Sigmoid colon (tissue), 7 donors: ENCODE data around the gene HDDC3. TPM values are rescaled to one million over a fixed set of nuclear protein-coding genes. Genes with fewer than 3 reads are reported as not detected.

Experiments
- polyA plus RNA-seq, 3 donors: library from polyadenylated mRNA; stranded (reverse); fragments of 200-250 nt; gene quantifications; one replicate each; pipeline ENCODE4 v1.2.3, GENCODE V29; 2013
- small RNA-seq, 3 donors: library from RNA; depleted of rRNA; stranded (forward); fragments of <200 nt; gene quantifications; one replicate each; pipeline ENCODE3, GENCODE V24; 2016
- total RNA-seq, 4 donors: library from RNA; depleted of rRNA; stranded (reverse); fragments of >200 nt; gene quantifications; one replicate each; pipeline ENCODE4 v1.1.0, GENCODE V29; 2016
- donor health status: healthy with polysubstance abuse.
- donor health status: Bipolar disorder and iron deficiency.
- donor health status: healthy.

HDDC3 gene
- total and polyA plus RNA-seq, 7 donors, result 5.2 to 27.0 (median 10.7) TPM

Small RNA genes lying within 50 kb of the gene (small RNA-seq; reads per million reads assigned to genes)
- gene RF00019, result 0 reads per million in 3 donors

Other genes starting within 250 kb of the HDDC3 start
- gene BLM, start 215.2 kb downstream of the HDDC3 start, total RNA-seq, result under 1 TPM in 3 of 4 donors, not detected in 1; 0.54 to 0.99 (median 0.71) TPM
- 1 to 10 TPM in 2 of 3 donors, under 1 TPM in 1; 0.60 to 6.2 (median 3.0) TPM for gene BLM, start 215.2 kb downstream of the HDDC3 start, polyA plus RNA-seq
- 10 to 100 TPM; 21.0 to 35.0 (median 24.3) TPM for gene FURIN, start 64.0 kb downstream of the HDDC3 start, total RNA-seq
- gene FURIN, start 64.0 kb downstream of the HDDC3 start, polyA plus RNA-seq, result 10 to 100 TPM; 23.4 to 69.2 (median 30.1) TPM
- gene FES, start 48.0 kb downstream of the HDDC3 start, total RNA-seq, result 10 to 100 TPM; 28.0 to 35.5 (median 30.4) TPM
- gene FES, start 48.0 kb downstream of the HDDC3 start, polyA plus RNA-seq, result 10 to 100 TPM in 1 of 3 donors, 1 to 10 TPM in 2; 4.9 to 17.6 (median 7.2) TPM
- gene MAN2A2, start 29.2 kb downstream of the HDDC3 start, total RNA-seq, result 10 to 100 TPM; 27.2 to 57.6 (median 38.4) TPM
- gene MAN2A2, start 29.2 kb downstream of the HDDC3 start, polyA plus RNA-seq, result 10 to 100 TPM in 1 of 3 donors, 1 to 10 TPM in 2; 3.7 to 31.0 (median 4.8) TPM
- gene UNC45A, start 2.7 kb upstream of the HDDC3 start, total RNA-seq, result 10 to 100 TPM; 36.0 to 63.5 (median 60.2) TPM
- gene UNC45A, start 2.7 kb upstream of the HDDC3 start, polyA plus RNA-seq, result 10 to 100 TPM; 28.8 to 50.4 (median 31.4) TPM
- gene RCCD1, start 22.3 kb upstream of the HDDC3 start, total RNA-seq, result 1 to 10 TPM; 5.2 to 8.0 (median 6.7) TPM
- gene RCCD1, start 22.3 kb upstream of the HDDC3 start, polyA plus RNA-seq, result 10 to 100 TPM in 1 of 3 donors, 1 to 10 TPM in 2; 4.2 to 11.8 (median 6.7) TPM
- gene PRC1, start 62.0 kb upstream of the HDDC3 start, total RNA-seq, result 10 to 100 TPM in 1 of 4 donors, 1 to 10 TPM in 3; 1.8 to 13.8 (median 6.4) TPM
- 10 to 100 TPM in 2 of 3 donors, 1 to 10 TPM in 1; 4.8 to 44.2 (median 12.3) TPM for gene PRC1, start 62.0 kb upstream of the HDDC3 start, polyA plus RNA-seq
- 1 to 10 TPM; 6.6 to 9.3 (median 7.6) TPM for gene VPS33B, start 90.0 kb upstream of the HDDC3 start, total RNA-seq
- 10 to 100 TPM in 2 of 3 donors, 1 to 10 TPM in 1; 7.4 to 13.4 (median 13.2) TPM for gene VPS33B, start 90.0 kb upstream of the HDDC3 start, polyA plus RNA-seq
- 1 to 10 TPM; 2.5 to 5.0 (median 3.6) TPM for gene SV2B, start 167.7 kb upstream of the HDDC3 start, total RNA-seq
- 1 to 10 TPM in 1 of 3 donors, not detected in 2; 2.0 TPM for gene SV2B, start 167.7 kb upstream of the HDDC3 start, polyA plus RNA-seq